HCT116 (cell line): ENCODE measurements around the gene ZNF808.

ENCODE experiments used
- EZH2 ChIP-seq: fragments of 200-600 bp; sonication (generic); IDR thresholded peaks from 2 replicates; pipeline ENCODE4 v1.6.1; 2017; ENCODE audit warnings: antibody characterized with exemption, mixed run types
- JUND ChIP-seq: IDR thresholded peaks from 2 replicates; pipeline ENCODE4 v1.6.1; 2012
- POLR2A ChIP-seq: IDR thresholded peaks from 2 replicates; pipeline ENCODE4 v1.7.0; 2011; ENCODE audit warnings: borderline replicate concordance; ENCODE audit not compliant: insufficient read depth, insufficient read length; ENCODE audit errors: extremely low read depth
- RAD21 ChIP-seq: IDR thresholded peaks from 2 replicates; pipeline ENCODE4 v1.6.1; 2012; ENCODE audit warnings: low read depth, mild to moderate bottlenecking
- REST ChIP-seq: IDR thresholded peaks from 2 replicates; pipeline ENCODE4 v1.6.1; 2012; ENCODE audit warnings: low read depth
- SIN3A ChIP-seq: IDR thresholded peaks from 2 replicates; pipeline ENCODE4 v1.6.1; 2012; ENCODE audit warnings: low read depth
- SP1 ChIP-seq: IDR thresholded peaks from 2 replicates; pipeline ENCODE4 v1.6.1; 2012; ENCODE audit warnings: low read depth
- SRF ChIP-seq: IDR thresholded peaks from 2 replicates; pipeline ENCODE4 v1.6.1; 2012; ENCODE audit warnings: low read depth
- ZFX ChIP-seq: fragments of 450-650 bp; IDR thresholded peaks from 2 replicates; pipeline ENCODE4 v1.6.1; 2017
- ZNF274 ChIP-seq: fragments of 200-500 bp; sonication (Bioruptor generic); IDR thresholded peaks from 2 replicates; pipeline ENCODE4 v1.6.1; 2014; ENCODE audit warnings: mild to moderate bottlenecking, low read depth, low read length, inconsistent platforms
- TF ChIP-seq, protein P1 (sequence below), 3 experiments: fragments of 200-600 bp in 1 of 3; sonication (generic) in 1 of 3; IDR thresholded peaks in 2 of 3; conservative IDR thresholded peaks in 1 of 3; 2 replicates each; pipeline ENCODE4 v1.5.1; 2012 to 2017; ENCODE audit warnings: low read depth in 2 of 3, low read length in 2 of 3, antibody characterized with exemption in 1 of 3, borderline replicate concordance in 1 of 3, control low read depth in 1 of 3, mild to moderate bottlenecking in 1 of 3, mixed read lengths in 1 of 3, mixed run types in 1 of 3, moderate library complexity in 1 of 3; ENCODE audit not compliant: insufficient read depth in 1 of 3
- TF ChIP-seq, protein P2 (sequence below): IDR thresholded peaks from 2 replicates; pipeline ENCODE4 v1.6.1; 2012

DNA sequence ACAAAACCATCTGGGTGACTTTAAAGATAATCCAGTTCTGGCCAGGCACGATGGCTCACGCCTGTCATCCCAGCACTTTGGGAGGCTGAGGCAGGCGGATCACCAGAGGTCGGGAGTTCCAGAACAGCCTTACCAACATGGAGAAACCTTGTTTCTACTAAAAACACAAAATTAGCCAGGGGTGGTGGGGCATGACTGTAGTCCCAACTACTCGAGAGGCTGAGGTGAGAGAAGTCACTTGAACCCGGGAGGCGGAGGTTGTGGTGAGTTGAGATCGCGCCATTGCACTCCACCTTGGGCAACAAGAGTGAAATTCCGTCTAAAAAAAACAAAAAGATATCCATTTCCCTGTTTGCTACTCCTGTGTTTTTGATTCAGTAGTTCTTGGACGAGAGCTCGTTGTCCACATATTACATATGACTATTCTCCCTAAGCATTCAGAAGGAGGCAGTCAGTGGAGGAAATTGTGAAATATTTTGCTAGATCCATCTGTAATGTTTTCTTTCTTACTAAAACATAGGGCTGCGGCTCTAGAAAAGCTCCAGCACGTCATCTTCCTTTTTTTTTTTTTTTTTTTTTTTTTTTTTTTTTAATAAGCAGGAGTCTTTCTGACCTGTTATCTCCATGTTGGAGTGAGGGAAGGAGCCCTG is 76.2 kb downstream of the ZNF808 start:
- TF ChIP-seq SP1 (no peak), POLR2A (no peak), ZFX (no peak), REST (no peak), JUND (no peak), SIN3A (no peak), RAD21 (no peak), EZH2 (no peak), ZNF274 (no peak), SRF (no peak)
- TF ChIP-seq, protein P1, sequence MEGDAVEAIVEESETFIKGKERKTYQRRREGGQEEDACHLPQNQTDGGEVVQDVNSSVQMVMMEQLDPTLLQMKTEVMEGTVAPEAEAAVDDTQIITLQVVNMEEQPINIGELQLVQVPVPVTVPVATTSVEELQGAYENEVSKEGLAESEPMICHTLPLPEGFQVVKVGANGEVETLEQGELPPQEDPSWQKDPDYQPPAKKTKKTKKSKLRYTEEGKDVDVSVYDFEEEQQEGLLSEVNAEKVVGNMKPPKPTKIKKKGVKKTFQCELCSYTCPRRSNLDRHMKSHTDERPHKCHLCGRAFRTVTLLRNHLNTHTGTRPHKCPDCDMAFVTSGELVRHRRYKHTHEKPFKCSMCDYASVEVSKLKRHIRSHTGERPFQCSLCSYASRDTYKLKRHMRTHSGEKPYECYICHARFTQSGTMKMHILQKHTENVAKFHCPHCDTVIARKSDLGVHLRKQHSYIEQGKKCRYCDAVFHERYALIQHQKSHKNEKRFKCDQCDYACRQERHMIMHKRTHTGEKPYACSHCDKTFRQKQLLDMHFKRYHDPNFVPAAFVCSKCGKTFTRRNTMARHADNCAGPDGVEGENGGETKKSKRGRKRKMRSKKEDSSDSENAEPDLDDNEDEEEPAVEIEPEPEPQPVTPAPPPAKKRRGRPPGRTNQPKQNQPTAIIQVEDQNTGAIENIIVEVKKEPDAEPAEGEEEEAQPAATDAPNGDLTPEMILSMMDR (IDR thresholded peaks at IDR 0.05 in 2 of 3, conservative IDR thresholded peaks at IDR 0.05 in 1 of 3; ENCODE audit: borderline replicate concordance in 1 of 3, insufficient read depth in 1 of 3, low read depth in 2 of 3, low read length in 2 of 3) = no peak
- TF ChIP-seq, protein P2, sequence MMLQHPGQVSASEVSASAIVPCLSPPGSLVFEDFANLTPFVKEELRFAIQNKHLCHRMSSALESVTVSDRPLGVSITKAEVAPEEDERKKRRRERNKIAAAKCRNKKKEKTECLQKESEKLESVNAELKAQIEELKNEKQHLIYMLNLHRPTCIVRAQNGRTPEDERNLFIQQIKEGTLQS = no peak
